HG03095 (cell line): ENCODE measurements around the gene SEC14L5.

Experiments used
- ATAC-seq: cut with Tn5 transposase; IDR thresholded peaks from one replicate; pipeline ENCODE4 v1.9.1; 2021; ENCODE audit warnings: moderate library complexity; ENCODE audit not compliant: unreplicated experiment

SEC14L5 gene

DNA sequence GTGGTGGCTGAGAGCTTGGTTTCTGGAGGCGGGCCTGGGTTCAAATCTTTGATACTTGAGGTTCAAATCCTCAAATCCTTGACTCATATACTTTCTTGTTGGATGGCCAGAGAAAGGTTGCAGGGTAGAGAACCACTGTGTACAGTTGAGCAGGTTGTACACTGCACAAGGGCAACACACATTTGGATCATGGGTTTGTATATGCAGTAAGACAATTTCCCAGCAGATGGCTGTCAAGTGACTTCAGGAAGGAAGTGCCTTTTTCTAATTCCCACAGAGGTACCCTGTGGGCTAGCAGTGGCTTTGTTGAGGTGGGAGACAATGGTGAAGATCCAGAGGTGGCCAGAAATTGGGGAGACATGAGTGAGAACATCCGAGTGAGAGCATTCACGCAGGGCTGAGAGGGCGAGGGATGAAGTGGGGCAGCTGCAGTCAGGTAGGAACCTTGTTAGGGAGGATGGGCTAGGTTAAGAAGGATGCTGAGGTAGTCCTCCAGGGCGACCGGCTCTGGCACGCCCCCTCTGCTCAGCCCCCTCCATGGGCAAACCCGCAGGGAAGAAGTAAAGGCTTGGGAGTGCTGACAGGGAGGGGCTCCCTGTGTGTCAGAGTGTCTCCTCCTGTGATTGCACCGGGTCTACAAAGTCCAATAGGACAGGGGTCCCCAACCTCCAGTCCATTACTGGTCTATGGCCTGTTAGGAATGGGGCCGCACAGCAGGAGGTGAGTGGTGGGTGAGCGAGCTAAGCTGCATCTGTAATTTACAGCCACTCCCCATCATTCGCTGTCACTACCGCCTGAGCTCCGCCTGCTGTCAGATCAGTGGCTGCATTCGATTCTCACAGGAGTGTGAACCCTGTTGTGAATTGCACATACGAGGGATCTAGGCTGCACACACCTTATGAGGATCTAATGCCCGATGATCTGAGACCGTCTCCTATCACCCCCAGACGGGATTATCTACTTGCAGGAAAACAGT is 104.9 kb downstream of the SEC14L5 start:
- no peak for ATAC-seq

- no peak for ATAC-seq
These were observed 106.8 kb downstream of the SEC14L5 start for GRCh38 chr16:5064915-5065314.

DNA sequence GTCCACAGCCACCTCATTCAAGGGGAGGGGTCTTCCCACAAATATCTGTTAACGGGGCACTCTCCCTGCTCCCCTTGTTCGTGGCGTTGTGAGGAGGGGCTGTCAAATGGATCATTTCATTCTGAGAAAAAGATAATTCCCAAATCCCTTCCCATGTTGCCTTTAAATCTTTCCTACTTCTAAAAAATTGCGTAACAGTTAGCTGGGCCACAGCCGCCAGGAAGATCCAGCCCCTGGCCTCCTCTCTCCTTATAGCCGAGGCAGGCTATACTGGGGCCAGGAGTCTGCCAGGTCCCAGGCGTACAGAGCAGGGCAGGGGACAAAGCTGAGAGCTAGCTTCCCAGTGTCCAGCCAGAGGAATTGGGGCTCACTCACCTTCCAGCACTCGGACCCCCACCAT is 107.2 kb downstream of the SEC14L5 start:
- ATAC-seq, result no peak

- ATAC-seq, result no peak
These were observed 107.7 kb downstream of the SEC14L5 start, which contains the start of gene C16orf89 for GRCh38 chr16:5065813-5066212. TSS of gene C16orf89 (minus strand) at chr16:5065956. CDS start at chr16:5065908, 48 bp downstream.

- ATAC-seq, result no peak
These were observed 108.4 kb downstream of the SEC14L5 start for GRCh38 chr16:5066511-5066910.
